ENCODE results near the gene MRPS27.
A peak's percentile ranks its signal among the peaks of the same experiment; 100 is the strongest.

The MRPS27 gene

DNA sequence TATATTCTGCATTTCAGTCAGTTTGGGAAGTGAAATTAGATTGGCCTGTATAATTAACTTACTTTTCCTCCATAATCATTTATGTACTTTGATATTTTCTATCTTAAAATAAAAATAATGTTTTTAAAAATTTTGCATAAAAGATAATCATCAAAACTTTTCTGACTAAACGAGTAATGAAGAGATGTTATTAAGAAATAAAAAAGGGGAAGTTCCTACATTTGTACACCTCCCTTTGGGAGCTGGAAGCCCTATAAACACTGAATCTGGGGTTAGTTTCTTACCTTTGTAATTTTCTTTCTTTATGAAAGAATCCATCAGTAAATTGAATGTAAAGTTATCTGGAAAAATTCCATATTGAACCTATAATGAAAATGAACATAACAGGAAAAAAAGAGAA lies 86.2 kb downstream of the MRPS27 start:
- H3F3A ChIP-seq (ENCODE audit: control insufficient read depth, insufficient read depth), result no peaks in the 10 kb centered on the region
- no peak overlapping the region for H3K4me3 ChIP-seq (ENCODE audit: low read length)
- no peaks in the 10 kb centered on the region for H3K9me3 ChIP-seq (ENCODE audit: control insufficient read depth, insufficient read depth, low read length)
- no peaks in the 10 kb centered on the region for H4K20me1 ChIP-seq (ENCODE audit: control insufficient read depth, insufficient read depth, low read depth, low read length)
- H3K9me2 ChIP-seq (replicated peaks; ENCODE audit: control insufficient read depth, low read length), result no peaks in the 10 kb centered on the region
- H3K27ac ChIP-seq (ENCODE audit: low read depth, low read length), result 0 out of 2 replicates have a peak overlapping the region, but pooled peaks have one; percentile 10
- H3K27me3 ChIP-seq (ENCODE audit: control insufficient read depth, low read length), result no peaks in the 10 kb centered on the region
- H3K4me1 ChIP-seq (ENCODE audit: control insufficient read depth, low read length), result peaks cover 32% of the 10 kb centered on the region
- TF ChIP-seq CTCF (IDR thresholded peaks at IDR 0.05; ENCODE audit: low read depth, low read length, poor library complexity, severe bottlenecking), result no peak
- TF ChIP-seq EZH2phosphoT487 (IDR thresholded peaks at IDR 0.05; ENCODE audit: borderline replicate concordance, low read length), result no peak
- no peaks in the 10 kb centered on the region for H3K79me2 ChIP-seq (ENCODE audit: control insufficient read depth, low read length)
- peaks cover 91% of the 10 kb centered on the region for H3K36me3 ChIP-seq (ENCODE audit: control insufficient read depth, low read length)
- peak overlapping the region; percentile 20; the same call in 1 of the 2 replicates for H3K4me2 ChIP-seq (ENCODE audit: low read length)

DNA sequence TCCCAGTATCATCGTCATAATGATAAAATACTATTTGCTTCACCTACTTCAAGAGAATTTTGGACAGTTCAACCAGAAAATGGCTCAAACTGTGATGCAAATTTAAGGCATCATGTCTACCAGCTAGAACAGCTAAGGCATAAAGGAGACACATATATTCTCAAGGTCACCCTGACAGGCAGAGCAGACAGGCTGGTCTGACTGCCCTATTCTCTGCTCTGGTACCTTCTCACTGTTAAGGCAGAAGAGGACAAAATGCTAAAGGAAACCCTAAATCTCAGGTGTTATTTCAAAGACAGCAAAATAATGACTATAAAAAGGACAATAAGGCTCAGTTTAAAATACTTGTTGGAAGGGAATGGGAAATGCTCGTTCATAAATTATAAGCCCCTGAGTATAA lies 87.2 kb downstream of the MRPS27 start:
- peaks cover 32% of the 10 kb centered on the region for H3K4me1 ChIP-seq (ENCODE audit: control insufficient read depth, low read length)
- no peaks in the 10 kb centered on the region for H3K27me3 ChIP-seq (ENCODE audit: control insufficient read depth, low read length)
- H3K36me3 ChIP-seq (ENCODE audit: control insufficient read depth, low read length), result peaks cover 89% of the 10 kb centered on the region
- no peaks in the 10 kb centered on the region for H3F3A ChIP-seq (ENCODE audit: control insufficient read depth, insufficient read depth)
- H3K27ac ChIP-seq (ENCODE audit: low read depth, low read length), result no peak overlapping the region
- no peaks in the 10 kb centered on the region for H4K20me1 ChIP-seq (ENCODE audit: control insufficient read depth, insufficient read depth, low read depth, low read length)
- no peaks in the 10 kb centered on the region for H3K9me3 ChIP-seq (ENCODE audit: control insufficient read depth, insufficient read depth, low read length)
- H3K79me2 ChIP-seq (ENCODE audit: control insufficient read depth, low read length), result no peaks in the 10 kb centered on the region
- TF ChIP-seq EZH2phosphoT487 (IDR thresholded peaks at IDR 0.05; ENCODE audit: borderline replicate concordance, low read length) (no peak), CTCF (IDR thresholded peaks at IDR 0.05; ENCODE audit: low read depth, low read length, poor library complexity, severe bottlenecking) (no peak)
- 0 out of 2 replicates have a peak overlapping the region, but pooled peaks have one; percentile 11 for H3K4me2 ChIP-seq (ENCODE audit: low read length)
- no peaks in the 10 kb centered on the region for H3K9me2 ChIP-seq (replicated peaks; ENCODE audit: control insufficient read depth, low read length)
- no peak overlapping the region for H3K4me3 ChIP-seq (ENCODE audit: low read length)

DNA sequence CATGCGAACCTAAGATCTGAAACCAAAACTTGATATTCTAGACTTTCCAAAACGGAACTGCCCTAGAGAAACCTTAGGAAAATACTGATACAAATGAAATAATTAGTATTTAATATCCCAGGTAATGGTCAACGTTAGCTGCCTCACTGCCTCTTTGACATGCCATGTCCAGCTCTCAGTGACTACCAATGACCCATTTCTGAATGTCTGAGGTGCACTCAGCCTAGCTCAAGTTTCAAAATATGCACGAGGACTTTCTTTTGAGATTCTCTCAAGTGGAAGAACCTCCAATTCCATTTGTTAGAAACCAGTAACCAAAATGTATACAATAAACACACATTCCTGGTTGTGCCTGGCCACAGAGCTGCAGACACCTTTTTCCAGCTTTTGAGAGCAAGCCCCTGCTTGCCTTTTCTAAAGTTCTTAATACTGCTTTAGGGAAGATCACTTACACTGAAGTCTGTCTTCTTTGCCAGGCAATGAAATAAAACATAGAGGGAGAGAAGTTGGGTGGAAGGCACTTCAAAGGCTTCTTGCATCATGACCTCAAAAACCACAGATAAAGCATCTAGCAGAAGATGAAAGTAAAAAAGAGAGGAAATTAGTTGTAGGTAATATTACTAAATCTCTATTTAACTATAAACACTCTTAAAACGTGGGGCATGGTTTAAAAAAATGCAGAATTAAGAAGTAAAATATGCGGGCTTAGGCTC lies 87.9 kb downstream of the MRPS27 start:
- no peak overlapping the region for H3K4me3 ChIP-seq (ENCODE audit: low read length)

More for the DNA sequence above, 87.9 kb downstream of the MRPS27 start:
- H3K79me2 ChIP-seq (ENCODE audit: control insufficient read depth, low read length), result no peaks in the 10 kb centered on the region
- no peaks in the 10 kb centered on the region for H3F3A ChIP-seq (ENCODE audit: control insufficient read depth, insufficient read depth)
- H3K27me3 ChIP-seq (ENCODE audit: control insufficient read depth, low read length), result no peaks in the 10 kb centered on the region
- no peak for TF ChIP-seq EZH2phosphoT487 (IDR thresholded peaks at IDR 0.05; ENCODE audit: borderline replicate concordance, low read length)
- no peak for TF ChIP-seq CTCF (IDR thresholded peaks at IDR 0.05; ENCODE audit: low read depth, low read length, poor library complexity, severe bottlenecking)
- H3K27ac ChIP-seq (ENCODE audit: low read depth, low read length), result no peak overlapping the region
- peaks cover 89% of the 10 kb centered on the region for H3K36me3 ChIP-seq (ENCODE audit: control insufficient read depth, low read length)
- H3K9me2 ChIP-seq (replicated peaks; ENCODE audit: control insufficient read depth, low read length), result no peaks in the 10 kb centered on the region
- H3K4me2 ChIP-seq (ENCODE audit: low read length), result no peak overlapping the region
- H3K4me1 ChIP-seq (ENCODE audit: control insufficient read depth, low read length), result peaks cover 32% of the 10 kb centered on the region
- H4K20me1 ChIP-seq (ENCODE audit: control insufficient read depth, insufficient read depth, low read depth, low read length), result no peaks in the 10 kb centered on the region
- no peaks in the 10 kb centered on the region for H3K9me3 ChIP-seq (ENCODE audit: control insufficient read depth, insufficient read depth, low read length)

Measured in DOHH2 (cell line).